Measurements from ENCODE around the gene RASSF8.

DNA sequence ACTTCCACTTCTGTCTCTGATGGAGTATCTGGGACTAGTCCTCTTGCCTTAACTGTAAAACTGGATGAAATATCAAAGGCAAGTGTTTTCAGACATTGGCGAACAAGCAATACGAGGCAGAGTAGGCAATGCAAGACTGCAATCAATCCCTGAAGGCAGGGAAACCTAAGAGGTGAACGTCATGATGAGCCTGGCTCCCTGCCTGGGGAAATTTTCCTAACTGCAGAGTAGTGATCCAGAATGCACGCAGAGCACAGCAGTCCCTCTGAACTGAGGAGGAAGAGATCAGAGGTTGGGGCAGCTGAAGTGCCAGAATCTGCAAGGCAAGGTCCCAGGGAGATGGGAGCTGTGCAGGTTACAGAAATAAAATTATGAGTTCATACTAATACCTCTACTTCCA lies 147.9 kb downstream of the RASSF8 start:
- TF ChIP-seq, protein P1, sequence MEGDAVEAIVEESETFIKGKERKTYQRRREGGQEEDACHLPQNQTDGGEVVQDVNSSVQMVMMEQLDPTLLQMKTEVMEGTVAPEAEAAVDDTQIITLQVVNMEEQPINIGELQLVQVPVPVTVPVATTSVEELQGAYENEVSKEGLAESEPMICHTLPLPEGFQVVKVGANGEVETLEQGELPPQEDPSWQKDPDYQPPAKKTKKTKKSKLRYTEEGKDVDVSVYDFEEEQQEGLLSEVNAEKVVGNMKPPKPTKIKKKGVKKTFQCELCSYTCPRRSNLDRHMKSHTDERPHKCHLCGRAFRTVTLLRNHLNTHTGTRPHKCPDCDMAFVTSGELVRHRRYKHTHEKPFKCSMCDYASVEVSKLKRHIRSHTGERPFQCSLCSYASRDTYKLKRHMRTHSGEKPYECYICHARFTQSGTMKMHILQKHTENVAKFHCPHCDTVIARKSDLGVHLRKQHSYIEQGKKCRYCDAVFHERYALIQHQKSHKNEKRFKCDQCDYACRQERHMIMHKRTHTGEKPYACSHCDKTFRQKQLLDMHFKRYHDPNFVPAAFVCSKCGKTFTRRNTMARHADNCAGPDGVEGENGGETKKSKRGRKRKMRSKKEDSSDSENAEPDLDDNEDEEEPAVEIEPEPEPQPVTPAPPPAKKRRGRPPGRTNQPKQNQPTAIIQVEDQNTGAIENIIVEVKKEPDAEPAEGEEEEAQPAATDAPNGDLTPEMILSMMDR (conservative IDR thresholded peaks at IDR 0.05; ENCODE audit: low read length) = no peak
- no peak for TF ChIP-seq EZH2phosphoT487 (IDR thresholded peaks at IDR 0.05; ENCODE audit: borderline replicate concordance, low read depth, low read length)

Measured in OCI-LY7 (cell line).